ENCODE measurements around the gene WFDC12.

The WFDC12 gene

GRCh38 chr20:45114465-45115385 is 9.5 kb downstream of the WFDC12 start, which contains the start of gene WFDC5:
Gene WFDC5, minus strand, starts transcription at chr20:45115174. Its CDS starts 91 bp downstream, at chr20:45115083.
- no peak for DNase-seq (ENCODE audit: low spot score)

GRCh38 chr20:45113865-45114264 is 10.4 kb downstream of the WFDC12 start:
- DNase-seq (ENCODE audit: low spot score) = no peak

- no peak for DNase-seq (ENCODE audit: low spot score)
Observed at GRCh38 chr20:45112754-45113153, 11.5 kb downstream of the WFDC12 start.

- DNase-seq (ENCODE audit: low spot score) = no peak
Observed at GRCh38 chr20:45111799-45112471, 12.3 kb downstream of the WFDC12 start.

- DNase-seq (ENCODE audit: low spot score) = no peak
Observed at GRCh38 chr20:45111285-45111684, 13.0 kb downstream of the WFDC12 start.

- DNase-seq (ENCODE audit: low spot score) = no peak
Observed at GRCh38 chr20:45110301-45110700, 14.0 kb downstream of the WFDC12 start.

GRCh38 chr20:45109634-45110033 is 14.6 kb downstream of the WFDC12 start:
- DNase-seq (ENCODE audit: low spot score) = no peak

- no peak for DNase-seq (ENCODE audit: low spot score)
Observed at GRCh38 chr20:45105317-45105716, 18.9 kb downstream of the WFDC12 start.

GRCh38 chr20:45104786-45105185 is 19.5 kb downstream of the WFDC12 start:
- DNase-seq (ENCODE audit: low spot score) = peak; percentile 44

GRCh38 chr20:45103072-45103471 is 21.2 kb downstream of the WFDC12 start:
- no peak for DNase-seq (ENCODE audit: low spot score)

GRCh38 chr20:45101333-45101850 is 22.9 kb downstream of the WFDC12 start:
- no peak for DNase-seq (ENCODE audit: low spot score)

- no peak for DNase-seq (ENCODE audit: low spot score)
Observed at GRCh38 chr20:45100563-45101245, 23.6 kb downstream of the WFDC12 start, which contains the start of gene KCNS1. Gene KCNS1, minus strand, starts transcription at chr20:45101127. Its CDS starts 1,891 bp downstream, at chr20:45099236.

GRCh38 chr20:45098103-45098773 is 26.0 kb downstream of the WFDC12 start:
- DNase-seq (ENCODE audit: low spot score) = no peak

GRCh38 chr20:45097485-45098102 is 26.7 kb downstream of the WFDC12 start:
- DNase-seq (ENCODE audit: low spot score) = no peak

GRCh38 chr20:45096781-45097180 is 27.5 kb downstream of the WFDC12 start:
- DNase-seq (ENCODE audit: low spot score) = peak; percentile 34

GRCh38 chr20:45095805-45096238 is 28.4 kb downstream of the WFDC12 start:
- peak; percentile 74 for DNase-seq (ENCODE audit: low spot score)

GRCh38 chr20:45094864-45095574 is 29.2 kb downstream of the WFDC12 start:
- no peak for DNase-seq (ENCODE audit: low spot score)

GRCh38 chr20:45094201-45094600 is 30.1 kb downstream of the WFDC12 start:
- DNase-seq (ENCODE audit: low spot score) = no peak

GRCh38 chr20:45092898-45093297 is 31.4 kb downstream of the WFDC12 start:
- no peak for DNase-seq (ENCODE audit: low spot score)

- no peak for DNase-seq (ENCODE audit: low spot score)
Observed at GRCh38 chr20:45091366-45091765, 32.9 kb downstream of the WFDC12 start.

Data from SW480 (cell line).